Retinal pigment epithelial cell (primary cell): ENCODE data around the gene ATMIN.
A peak's percentile ranks its signal among the peaks of the same experiment; 100 is the strongest.

ENCODE experiments used
- DNase-seq: peaks from one replicate; pipeline ENCODE4 v3.0.0-alpha.2; 2010; ENCODE audit warnings: low read depth
- H3K4me3 ChIP-seq: 2 replicates; pipeline ENCODE4 v1.5.1; 2011; ENCODE audit warnings: mild to moderate bottlenecking, low read length, control low read depth, moderate library complexity
- TF ChIP-seq, protein P1 (sequence below): conservative IDR thresholded peaks from 2 replicates; pipeline ENCODE4 v1.5.1; 2011; ENCODE audit warnings: low read depth, low read length, control low read depth, inconsistent platforms

Gene ATMIN

DNA sequence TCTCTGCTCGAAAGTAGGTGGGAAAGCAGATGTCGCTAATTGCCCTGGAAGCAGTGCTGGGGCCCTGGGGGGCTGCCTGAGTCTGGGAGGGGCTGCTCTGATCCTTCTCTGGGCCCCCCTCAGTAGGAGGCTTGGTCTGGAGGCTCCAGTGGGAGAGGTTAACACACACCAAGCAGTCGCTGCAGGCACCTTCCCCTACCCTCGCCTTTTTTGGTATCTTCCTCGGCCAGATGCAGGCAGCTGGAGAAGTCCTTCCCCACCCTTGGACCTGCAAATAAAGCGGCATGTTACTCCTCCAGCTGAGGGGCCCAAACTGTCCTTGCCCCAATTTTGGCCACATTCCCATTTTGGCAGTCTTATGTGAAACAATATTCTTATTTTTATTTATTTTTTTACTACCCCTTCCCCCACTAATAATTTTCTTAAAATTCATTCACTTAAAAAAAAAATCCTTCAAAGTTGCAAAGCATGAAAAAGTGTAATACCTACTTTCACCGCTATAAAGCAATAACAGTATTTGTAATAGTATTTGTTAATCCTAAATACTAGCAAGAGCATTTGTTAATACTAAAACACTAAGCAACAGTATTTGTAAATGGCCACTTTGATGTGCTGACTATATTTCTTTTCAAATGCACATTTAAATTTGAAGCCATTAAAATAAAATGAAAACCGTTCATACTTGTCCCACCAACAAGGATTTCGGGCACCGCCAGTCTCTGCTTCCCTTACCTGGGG lies 26.4 kb downstream of the ATMIN start:
- TF ChIP-seq, protein P1, sequence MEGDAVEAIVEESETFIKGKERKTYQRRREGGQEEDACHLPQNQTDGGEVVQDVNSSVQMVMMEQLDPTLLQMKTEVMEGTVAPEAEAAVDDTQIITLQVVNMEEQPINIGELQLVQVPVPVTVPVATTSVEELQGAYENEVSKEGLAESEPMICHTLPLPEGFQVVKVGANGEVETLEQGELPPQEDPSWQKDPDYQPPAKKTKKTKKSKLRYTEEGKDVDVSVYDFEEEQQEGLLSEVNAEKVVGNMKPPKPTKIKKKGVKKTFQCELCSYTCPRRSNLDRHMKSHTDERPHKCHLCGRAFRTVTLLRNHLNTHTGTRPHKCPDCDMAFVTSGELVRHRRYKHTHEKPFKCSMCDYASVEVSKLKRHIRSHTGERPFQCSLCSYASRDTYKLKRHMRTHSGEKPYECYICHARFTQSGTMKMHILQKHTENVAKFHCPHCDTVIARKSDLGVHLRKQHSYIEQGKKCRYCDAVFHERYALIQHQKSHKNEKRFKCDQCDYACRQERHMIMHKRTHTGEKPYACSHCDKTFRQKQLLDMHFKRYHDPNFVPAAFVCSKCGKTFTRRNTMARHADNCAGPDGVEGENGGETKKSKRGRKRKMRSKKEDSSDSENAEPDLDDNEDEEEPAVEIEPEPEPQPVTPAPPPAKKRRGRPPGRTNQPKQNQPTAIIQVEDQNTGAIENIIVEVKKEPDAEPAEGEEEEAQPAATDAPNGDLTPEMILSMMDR, result no peak
- DNase-seq, result no peak
- H3K4me3 ChIP-seq, result no peak overlapping the region

DNA sequence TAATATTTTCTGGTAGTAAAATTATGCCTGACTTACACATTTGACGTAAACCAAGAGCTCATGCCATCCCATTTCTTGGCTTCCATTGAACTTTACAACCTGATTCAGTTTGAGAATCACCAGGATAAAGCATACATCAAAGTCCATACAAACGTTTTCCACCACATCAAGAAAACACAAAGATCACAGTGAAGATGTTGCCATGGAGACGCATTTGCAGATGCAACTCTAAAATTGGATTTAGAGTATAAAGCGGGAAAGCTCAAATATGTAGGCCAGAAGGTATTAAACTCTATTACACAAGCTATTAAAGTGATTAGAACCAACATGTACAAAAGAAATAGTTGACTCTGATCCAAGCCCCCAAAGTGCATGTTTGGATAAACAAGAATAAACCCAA lies 31.0 kb downstream of the ATMIN start:
- H3K4me3 ChIP-seq, result no peak overlapping the region
- peak; percentile 55 for DNase-seq
- TF ChIP-seq, protein P1, result no peak

DNA sequence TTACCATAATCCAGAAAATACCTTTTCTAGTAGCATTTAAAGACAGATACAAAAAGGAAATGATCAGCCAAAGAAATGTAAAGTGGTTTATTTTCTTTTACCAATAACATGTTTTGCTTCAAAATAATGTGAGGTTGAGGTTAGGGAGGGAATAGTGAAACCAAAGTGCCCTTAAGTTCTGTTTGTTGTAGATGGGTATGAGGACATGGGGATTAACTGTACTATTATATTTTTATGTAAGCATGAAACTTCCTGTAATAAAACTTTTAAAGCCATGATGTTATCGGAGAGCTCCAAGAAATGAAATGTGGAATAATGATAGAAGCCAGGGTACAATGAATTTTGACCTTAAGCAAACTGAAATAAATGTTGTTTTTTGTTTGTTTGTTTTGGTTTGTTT lies 31.5 kb downstream of the ATMIN start:
- no peak for DNase-seq
- TF ChIP-seq, protein P1, result no peak
- H3K4me3 ChIP-seq, result no peak overlapping the region

DNA sequence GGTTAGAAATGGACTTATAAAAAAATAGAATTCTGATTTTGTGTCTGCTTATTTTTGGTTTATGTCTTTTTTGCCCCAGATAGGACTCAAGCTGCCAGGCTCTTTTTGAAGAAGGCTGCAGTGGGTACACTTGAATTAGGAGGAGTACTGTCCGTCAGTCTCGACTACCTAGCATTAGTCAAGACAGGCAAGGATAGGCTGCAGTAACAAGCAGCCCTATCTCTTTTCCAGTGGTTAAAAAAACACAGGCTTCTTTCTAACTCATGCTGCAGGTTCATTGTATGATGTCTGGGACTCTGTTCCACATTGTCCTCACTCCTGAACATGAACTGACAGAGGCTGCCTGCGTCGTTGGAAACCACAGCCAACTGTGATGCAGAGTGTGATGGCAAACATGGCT lies 33.4 kb downstream of the ATMIN start:
- DNase-seq, result no peak
- no peak overlapping the region for H3K4me3 ChIP-seq
- TF ChIP-seq, protein P1, result no peak

DNA sequence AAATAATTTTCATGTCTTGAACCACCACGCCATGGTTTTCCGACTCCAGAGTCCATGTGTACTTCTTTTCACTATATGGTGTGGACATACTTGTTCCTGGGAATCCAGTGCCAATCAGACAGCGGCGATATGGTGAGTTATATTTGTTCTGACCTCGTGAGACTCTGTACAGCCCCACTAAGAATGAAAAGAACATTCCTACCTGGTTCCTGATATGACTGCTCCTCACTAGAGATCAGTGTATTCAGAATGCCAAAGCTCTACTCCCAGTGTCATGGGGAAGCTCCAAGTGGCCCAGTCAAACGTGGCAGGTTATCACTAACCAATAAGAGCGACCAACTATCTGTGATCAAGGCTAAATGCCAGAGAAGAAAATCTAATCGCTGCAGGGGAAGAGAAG lies 35.3 kb downstream of the ATMIN start:
- DNase-seq, result no peak
- H3K4me3 ChIP-seq, result no peak overlapping the region
- TF ChIP-seq, protein P1, result no peak

DNA sequence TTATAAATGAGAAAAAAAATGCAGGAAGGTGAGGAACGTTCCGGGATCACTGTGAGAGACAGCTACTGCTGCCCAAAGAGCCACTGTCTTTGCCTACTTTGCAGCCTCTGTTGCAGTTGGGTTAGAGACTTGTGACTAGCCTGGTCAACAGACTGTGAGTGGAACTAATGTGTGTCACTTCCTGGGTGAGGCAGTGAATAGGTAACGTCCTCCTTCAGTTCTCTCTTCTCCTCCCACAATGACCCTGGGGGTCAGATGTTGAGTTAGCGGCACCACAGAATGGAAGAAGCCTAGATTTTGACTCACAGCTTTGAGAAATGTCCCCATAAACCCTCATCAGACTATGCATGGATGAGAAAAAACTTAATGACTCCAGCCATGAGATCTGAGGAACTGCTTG lies 36.2 kb downstream of the ATMIN start:
- no peak for DNase-seq
- TF ChIP-seq, protein P1, result no peak
- no peak overlapping the region for H3K4me3 ChIP-seq

DNA sequence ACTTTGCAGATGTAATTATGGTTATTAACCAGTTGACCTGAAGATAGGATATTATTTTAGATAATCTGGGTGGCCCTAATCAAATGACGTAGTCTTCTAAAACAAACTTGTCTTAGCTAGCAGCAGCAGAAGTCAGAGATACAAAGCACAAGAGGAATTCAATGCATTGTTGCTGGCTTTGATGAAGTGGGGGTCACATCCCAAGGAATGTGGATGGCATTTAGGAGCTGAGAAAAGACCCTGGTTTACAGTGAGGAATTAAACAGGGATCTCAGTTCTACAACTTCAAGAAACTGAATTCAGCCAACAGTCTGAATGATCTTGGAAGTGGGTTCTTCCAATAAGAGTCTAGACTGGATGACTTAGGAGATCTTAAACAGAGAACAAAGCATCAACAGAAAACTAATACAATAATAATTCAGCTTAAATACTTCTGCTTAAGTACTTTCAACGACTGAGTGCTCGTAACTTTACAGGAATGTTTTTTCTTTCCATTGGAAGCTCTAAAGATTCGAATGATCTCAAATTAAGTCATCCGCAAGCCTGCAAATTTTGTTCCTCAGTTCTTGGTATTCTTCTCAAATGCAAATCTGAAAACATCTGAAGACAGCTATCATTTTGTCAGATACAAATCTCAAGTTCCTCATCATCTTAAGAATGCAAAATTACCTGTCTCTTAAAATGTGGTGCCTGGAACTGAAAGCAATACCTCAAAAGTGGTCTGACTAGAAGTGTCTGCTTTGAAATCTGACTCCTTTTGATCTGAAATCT lies 38.1 kb downstream of the ATMIN start:
- no peak for DNase-seq
- TF ChIP-seq, protein P1, result no peak
- H3K4me3 ChIP-seq, result no peak overlapping the region
